Measurements from ENCODE around the gene BRD4. TPM values are rescaled to one million over a fixed set of nuclear protein-coding genes. Genes with fewer than 3 reads are reported as not detected.
"Not testable (repeated sequence)": the region's sequence is repeated elsewhere in the genome, so short reads cannot be mapped to it uniquely, and the experiment has no call there.

The BRD4 gene
- total and polyA plus RNA-seq, 8 donors, result 51.1 to 89.6 (median 56.6) TPM

- peaks cover 0 to 100% of the 10 kb centered on the region in 2 donors for H3K36me3 ChIP-seq
- no peak for ATAC-seq
- H3K27ac ChIP-seq, result no peak overlapping the region
- no peaks in the 10 kb centered on the region for H3K9me3 ChIP-seq
- no peak for TF ChIP-seq CTCF (IDR thresholded peaks at IDR 0.05)
- DNase-seq, result peak in 1 of 4 donors; percentile 66
- intact Hi-C loops (cut with DNase I), result no loop called here
- no peaks in the 10 kb centered on the region for H3K27me3 ChIP-seq
- peaks cover 0 to 1% of the 10 kb centered on the region in 2 donors for H3K4me1 ChIP-seq
- no peak overlapping the region for H3K4me3 ChIP-seq
Observed at GRCh38 chr19:15369594-15369891, 37.2 kb upstream of the BRD4 start.

GRCh38 chr19:15368798-15369593 is 36.7 kb upstream of the BRD4 start:
- intact Hi-C loops (cut with DNase I), result no loop called here
- no peak for TF ChIP-seq CTCF (IDR thresholded peaks at IDR 0.05)
- peaks cover 0 to 99% of the 10 kb centered on the region in 2 donors for H3K36me3 ChIP-seq

GRCh38 chr19:15368051-15368632 is 35.8 kb upstream of the BRD4 start:
- no peaks in the 10 kb centered on the region for H3K4me1 ChIP-seq
- H3K36me3 ChIP-seq, result peaks cover 0 to 91% of the 10 kb centered on the region in 2 donors
- H3K9me3 ChIP-seq, result no peaks in the 10 kb centered on the region
- no peak overlapping the region for H3K27ac ChIP-seq
- DNase-seq (no peak), ATAC-seq (no peak)
- intact Hi-C loops (cut with DNase I), result no loop called here
- no peak for TF ChIP-seq CTCF (IDR thresholded peaks at IDR 0.05)
- H3K27me3 ChIP-seq, result no peaks in the 10 kb centered on the region
- no peak overlapping the region for H3K4me3 ChIP-seq

More at GRCh38 chr19:15368798-15369593, 36.7 kb upstream of the BRD4 start:
- H3K27ac ChIP-seq, result no peak overlapping the region
- no peak overlapping the region for H3K4me3 ChIP-seq
- DNase-seq (peak in 1 of 4 donors; percentile 61), ATAC-seq (no peak)
- no peaks in the 10 kb centered on the region for H3K9me3 ChIP-seq
- no peaks in the 10 kb centered on the region for H3K27me3 ChIP-seq
- H3K4me1 ChIP-seq, result no peaks in the 10 kb centered on the region

- intact Hi-C loops (cut with DNase I), result no loop called here
- Histone ChIP-seq H3K27me3 (no peaks in the 10 kb centered on the region), H3K27ac (no peak overlapping the region), H3K4me3 (no peak overlapping the region), H3K36me3 (peaks cover 0 to 84% of the 10 kb centered on the region in 2 donors), H3K4me1 (no peaks in the 10 kb centered on the region), H3K9me3 (no peaks in the 10 kb centered on the region)
- TF ChIP-seq CTCF (IDR thresholded peaks at IDR 0.05), result no peak
- DNase-seq, result no peak
- ATAC-seq, result no peak
Observed at GRCh38 chr19:15367439-15367838, 35.1 kb upstream of the BRD4 start.

- intact Hi-C loops (cut with DNase I), result no loop called here
- H3K27ac ChIP-seq, result no peak overlapping the region
- no peaks in the 10 kb centered on the region for H3K27me3 ChIP-seq
- DNase-seq (no peak), ATAC-seq (no peak)
- H3K9me3 ChIP-seq, result no peaks in the 10 kb centered on the region
- peaks cover 0 to 83% of the 10 kb centered on the region in 2 donors for H3K36me3 ChIP-seq
- no peak overlapping the region for H3K4me3 ChIP-seq
- no peak for TF ChIP-seq CTCF (IDR thresholded peaks at IDR 0.05)
- peaks cover 0 to 8% of the 10 kb centered on the region in 2 donors for H3K4me1 ChIP-seq
Observed at GRCh38 chr19:15365264-15365663, 32.9 kb upstream of the BRD4 start.

- H3K4me3 ChIP-seq; intact Hi-C loops (cut with DNase I); DNase-seq; H3K27me3 ChIP-seq; H3K4me1 ChIP-seq; ATAC-seq; H3K9me3 ChIP-seq; H3K27ac ChIP-seq: not testable (repeated sequence)
- peaks cover 3 to 83% of the 10 kb centered on the region in 2 donors for H3K36me3 ChIP-seq
Observed at GRCh38 chr19:15363791-15364190, 31.5 kb upstream of the BRD4 start.

GRCh38 chr19:15363048-15363447 is 30.7 kb upstream of the BRD4 start:
- not testable (repeated sequence) for DNase-seq, ATAC-seq
- H3K36me3 ChIP-seq, result peaks cover 3 to 83% of the 10 kb centered on the region in 2 donors

GRCh38 chr19:15360015-15360414 is 27.7 kb upstream of the BRD4 start:
- peak; percentile 21 for ATAC-seq
- H3K27me3 ChIP-seq; H3K4me1 ChIP-seq; H3K9me3 ChIP-seq; intact Hi-C loops (cut with DNase I); H3K4me3 ChIP-seq; DNase-seq; H3K27ac ChIP-seq: not testable (repeated sequence)
- peaks cover 3 to 83% of the 10 kb centered on the region in 2 donors for H3K36me3 ChIP-seq

More at GRCh38 chr19:15363048-15363447, 30.7 kb upstream of the BRD4 start:
- H3K27ac ChIP-seq; H3K27me3 ChIP-seq; H3K9me3 ChIP-seq; H3K4me3 ChIP-seq; H3K4me1 ChIP-seq; intact Hi-C loops (cut with DNase I): not testable (repeated sequence)
